ENCODE results near the gene NKRF.

NKRF gene

DNA sequence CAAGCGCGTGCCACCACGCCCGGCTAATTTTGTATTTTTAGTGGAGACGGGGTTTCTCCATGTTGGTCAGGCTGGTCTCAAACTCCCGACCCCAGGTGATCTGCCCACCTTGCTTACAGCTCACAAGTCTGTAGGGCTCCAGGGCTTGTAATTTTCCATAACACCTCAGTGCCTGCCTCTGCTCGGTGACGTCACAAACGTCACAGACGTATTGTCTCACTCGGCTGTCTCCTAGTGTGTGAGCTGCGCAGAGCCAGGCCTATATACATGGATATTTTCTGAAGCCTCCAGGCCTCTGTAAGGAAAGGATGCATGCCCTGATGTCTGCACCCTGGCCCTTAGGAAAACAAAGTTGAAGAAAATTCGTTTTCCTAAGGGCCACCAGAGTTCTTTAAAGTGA is 8.6 kb upstream of the NKRF start:
- DNase-seq (ENCODE audit: low spot score): no peak

DNA sequence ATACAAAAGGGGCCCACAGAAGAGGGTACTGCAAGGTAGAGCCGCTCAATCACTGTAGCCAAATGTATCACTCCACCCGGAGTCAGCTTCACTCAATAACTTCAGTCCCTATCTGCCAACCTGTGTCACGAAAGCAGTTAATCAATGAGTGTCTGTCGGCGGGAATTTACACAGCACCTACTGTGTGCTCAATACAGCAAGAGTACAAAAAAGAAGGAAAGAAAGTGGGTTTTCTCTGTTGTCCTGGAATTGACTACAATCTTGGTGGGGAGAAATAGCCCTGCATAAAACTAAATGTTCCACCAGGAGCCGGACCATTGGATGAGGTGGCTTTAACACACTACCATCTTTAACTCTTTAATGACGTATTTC is 780 bp upstream of the NKRF start:
- DNase-seq (ENCODE audit: low spot score): no peak

DNA sequence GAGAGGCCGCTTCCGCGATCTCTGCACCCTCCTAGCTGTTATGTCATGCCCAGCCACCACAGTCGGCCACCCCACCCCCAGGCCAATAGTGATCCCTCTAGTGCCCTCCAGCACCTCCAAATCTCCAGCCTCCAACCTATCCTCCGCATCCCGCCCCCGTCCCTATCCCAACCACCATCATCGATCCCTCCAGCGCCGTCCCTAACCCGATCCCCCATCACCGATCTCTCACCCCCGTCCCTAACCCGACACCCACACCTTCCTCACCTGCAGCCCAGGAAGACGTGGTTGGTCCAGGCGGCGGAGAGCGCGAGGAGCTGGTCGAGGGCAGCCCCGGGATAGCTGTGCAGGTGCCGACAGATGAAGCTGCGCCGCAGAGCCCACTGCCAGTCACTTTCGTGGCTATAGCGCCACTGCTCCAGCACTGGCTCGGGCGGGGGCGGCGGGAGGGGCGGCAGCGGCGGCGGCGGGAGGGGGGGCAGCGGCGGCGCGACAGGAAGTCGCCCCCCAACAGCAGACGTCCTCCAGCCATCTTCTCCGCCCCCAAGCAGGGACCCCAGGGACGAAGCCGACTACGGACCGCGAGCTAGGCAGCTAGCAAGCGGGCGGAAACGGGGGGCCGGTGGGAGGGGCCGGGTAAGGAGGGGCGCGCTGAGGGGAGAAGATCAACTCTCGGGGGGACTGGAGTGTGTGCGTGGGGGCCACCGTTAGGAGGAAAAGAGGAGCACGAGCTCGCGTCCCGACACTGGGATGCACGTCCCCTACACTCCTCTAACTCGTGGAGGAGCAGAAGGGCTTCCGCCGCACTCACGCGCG is 552 bp downstream of the NKRF start:
- peak; percentile 35 for DNase-seq (ENCODE audit: low spot score)

DNA sequence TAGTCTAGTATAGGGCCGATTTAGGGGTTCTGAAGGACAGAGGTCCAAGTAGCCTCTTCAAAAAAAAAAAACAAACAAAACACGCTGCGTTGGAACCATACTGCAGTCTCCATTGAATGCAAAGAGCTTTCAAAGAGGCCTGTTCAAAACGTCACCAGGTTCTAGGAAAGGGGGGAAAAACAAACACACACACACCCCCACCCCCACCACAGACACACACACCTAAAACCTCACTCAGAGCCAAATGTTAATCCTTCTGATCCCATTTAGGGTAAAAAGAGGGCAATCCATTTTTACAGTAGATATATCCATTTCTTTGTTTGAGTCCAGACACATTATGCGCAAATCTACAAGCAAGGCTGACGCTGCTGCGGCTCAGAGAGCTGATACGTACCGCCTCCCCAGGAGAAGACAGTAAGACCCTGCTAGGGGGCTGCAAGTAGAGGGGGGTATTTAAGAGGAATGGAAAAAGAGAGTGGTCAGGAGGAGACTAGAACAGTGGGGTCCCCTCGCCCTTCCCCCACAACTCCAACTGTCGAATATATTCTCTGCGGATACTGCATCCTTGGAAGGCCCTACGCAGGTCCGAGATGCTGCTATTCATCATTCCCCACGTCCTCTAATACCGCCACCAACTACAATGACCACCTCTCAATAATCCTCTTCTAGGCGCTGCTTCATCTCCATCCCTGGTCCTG is 1.3 kb downstream of the NKRF start:
- DNase-seq (ENCODE audit: low spot score): no peak

GRCh38 chrX:119602701-119603255 is 3.4 kb downstream of the NKRF start:
- DNase-seq (ENCODE audit: low spot score): no peak

DNA sequence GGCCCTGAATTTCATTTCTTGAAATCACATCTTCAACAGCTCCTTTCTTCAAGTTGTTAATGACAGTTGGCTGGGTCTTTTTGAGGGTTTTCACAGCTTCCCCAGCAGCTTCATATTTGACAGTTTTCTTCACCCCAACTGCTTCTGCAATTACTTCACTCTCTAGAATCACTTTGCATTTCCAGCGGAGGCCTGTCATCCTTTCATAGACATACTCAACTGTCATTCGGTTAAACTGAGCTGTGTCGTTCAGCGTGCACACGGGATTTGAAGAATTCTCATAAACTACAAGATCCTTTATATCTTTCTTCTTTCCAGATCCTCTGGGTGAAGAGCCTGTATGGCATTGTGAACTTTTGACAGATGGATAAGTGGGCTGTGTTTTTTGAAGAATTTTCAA is 16.4 kb downstream of the NKRF start:
- DNase-seq (ENCODE audit: low spot score): no peak

DNA sequence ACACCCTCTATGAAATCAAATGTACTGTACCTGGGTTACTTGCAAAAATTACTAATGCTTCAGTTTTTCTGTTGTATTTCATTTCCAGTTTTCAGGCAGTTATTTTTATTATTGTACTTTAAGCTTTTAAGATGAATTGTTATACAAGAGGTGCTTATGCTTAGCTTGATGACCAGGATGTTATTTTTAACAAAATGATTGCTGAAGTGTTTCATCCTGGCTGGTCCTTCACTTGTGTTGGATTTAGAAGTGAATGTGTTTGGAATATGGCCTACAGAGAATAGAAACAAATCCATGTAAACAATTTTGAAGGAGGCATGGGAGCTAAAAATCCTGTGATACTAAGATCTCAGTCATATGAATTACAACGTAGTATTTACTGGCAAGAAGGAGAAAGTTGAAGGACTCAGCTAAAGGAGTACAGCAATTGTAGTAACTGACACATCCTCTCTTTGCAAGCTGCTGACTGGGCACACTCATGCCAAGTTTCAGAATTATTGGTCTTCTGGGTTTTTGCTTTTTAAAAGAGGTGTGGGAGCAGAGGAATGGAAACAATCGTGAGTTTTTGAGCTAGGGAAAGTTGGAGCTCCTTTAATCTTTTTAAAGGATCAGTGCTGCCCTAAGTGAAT is 22.7 kb downstream of the NKRF start:
- no peak for DNase-seq (ENCODE audit: low spot score)

GRCh38 chrX:119579414-119579813 is 26.8 kb downstream of the NKRF start:
- DNase-seq (ENCODE audit: low spot score): no peak

DNA sequence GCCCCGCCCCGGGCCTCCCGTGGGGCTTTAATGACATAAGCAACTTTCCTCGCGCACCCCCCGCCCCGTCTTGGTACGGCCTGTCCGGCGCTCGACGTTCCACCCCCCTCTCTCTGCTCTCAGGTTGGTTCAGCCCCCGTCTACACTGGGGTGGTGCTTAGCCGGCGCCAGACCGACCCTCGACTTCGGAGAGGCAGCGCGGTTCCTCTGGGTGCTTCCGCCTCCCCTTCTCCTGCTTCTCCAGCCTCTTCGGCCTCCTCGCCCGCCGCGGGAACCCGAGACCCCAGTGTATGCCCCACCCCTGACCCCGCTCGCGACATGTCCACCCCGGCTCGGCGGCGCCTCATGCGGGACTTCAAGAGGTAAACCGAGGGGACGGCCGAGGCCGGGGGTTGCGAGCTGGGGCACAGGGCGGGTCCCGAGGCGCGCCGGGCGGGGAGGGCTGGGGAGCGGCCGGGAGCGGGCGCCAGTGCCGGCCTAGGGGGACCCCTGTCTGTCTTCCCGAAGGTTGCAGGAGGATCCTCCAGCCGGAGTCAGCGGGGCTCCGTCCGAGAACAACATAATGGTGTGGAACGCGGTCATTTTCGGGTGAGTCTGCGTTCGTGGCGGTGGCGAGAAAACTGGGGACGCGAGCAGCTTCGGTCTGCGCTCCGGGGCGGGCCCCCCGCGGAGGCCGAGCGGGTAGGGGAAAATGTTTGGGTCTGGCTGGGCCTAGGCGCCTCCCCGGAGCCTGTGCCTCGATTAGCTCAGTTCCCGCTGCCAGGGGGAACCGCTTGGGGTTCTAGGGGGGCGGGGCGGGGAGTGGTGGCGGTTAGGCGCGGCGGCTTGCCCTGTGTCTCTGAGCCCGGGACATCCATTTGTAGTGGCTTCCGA is 31.6 kb downstream of the NKRF start, which contains the start of gene UBE2A:
UBE2A (plus strand) TSS at position 170 of the 873 bp plus-strand sequence; CDS start at position 319, 149 bp downstream.
- DNase-seq (ENCODE audit: low spot score): peak; percentile 93

GRCh38 chrX:119573840-119574393 is 32.3 kb downstream of the NKRF start:
- peak; percentile 46 for DNase-seq (ENCODE audit: low spot score)

DNA sequence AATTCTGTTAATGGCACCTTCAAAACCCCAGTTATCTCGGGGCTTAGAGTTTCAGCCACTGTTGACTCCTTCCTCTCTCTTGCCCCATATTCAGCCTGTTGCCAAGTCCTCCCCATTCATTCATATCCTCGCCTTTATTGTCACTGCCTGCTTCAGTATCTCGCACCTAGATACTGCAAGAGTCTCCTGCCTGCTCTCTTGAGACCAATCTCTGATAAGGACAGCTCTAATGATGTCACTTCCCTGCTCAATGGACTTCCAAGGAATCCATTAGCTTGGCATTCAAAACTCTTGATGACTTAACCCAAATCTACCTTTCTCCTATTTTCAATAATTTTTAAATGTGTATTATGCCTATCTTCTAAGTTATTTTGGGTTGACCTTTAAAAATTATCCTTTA is 33.0 kb downstream of the NKRF start:
- no peak for DNase-seq (ENCODE audit: low spot score)

DNA sequence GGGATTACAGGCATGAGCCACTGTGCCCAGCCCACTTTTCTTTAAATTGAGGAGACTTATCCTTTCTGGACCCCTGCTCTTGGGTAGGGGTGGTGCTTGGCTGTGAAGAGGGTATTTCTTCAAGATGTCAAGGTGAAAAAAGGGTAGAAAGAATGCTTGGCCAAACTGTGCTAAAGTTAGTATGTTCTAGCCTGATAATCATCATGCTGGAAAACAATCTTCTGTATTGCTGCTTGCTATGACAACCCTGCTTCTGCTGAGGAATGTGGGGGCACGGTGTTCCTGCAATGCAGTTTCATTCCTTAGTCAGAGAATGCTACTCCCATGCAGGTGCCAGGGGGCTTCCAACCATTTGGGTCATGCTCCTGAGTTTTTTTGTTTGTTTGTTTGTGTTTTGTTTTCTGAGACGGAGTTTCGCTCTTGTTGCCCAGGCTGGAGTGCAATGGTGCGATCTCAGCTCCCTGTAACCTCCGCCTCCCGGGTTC is 35.8 kb downstream of the NKRF start:
- DNase-seq (ENCODE audit: low spot score): no peak

GRCh38 chrX:119565107-119565663 is 41.0 kb downstream of the NKRF start, which contains the start of gene STEEP1:
TSS of gene STEEP1 (minus strand) at chrX:119565409. CDS start at chrX:119565355, 54 bp downstream.
- DNase-seq (ENCODE audit: low spot score): peak; percentile 91

- no peak for DNase-seq (ENCODE audit: low spot score)
Measured at GRCh38 chrX:119552508-119552907, 53.7 kb downstream of the NKRF start.

- DNase-seq (ENCODE audit: low spot score): no peak
Measured at GRCh38 chrX:119549327-119550016, 56.8 kb downstream of the NKRF start.

DNA sequence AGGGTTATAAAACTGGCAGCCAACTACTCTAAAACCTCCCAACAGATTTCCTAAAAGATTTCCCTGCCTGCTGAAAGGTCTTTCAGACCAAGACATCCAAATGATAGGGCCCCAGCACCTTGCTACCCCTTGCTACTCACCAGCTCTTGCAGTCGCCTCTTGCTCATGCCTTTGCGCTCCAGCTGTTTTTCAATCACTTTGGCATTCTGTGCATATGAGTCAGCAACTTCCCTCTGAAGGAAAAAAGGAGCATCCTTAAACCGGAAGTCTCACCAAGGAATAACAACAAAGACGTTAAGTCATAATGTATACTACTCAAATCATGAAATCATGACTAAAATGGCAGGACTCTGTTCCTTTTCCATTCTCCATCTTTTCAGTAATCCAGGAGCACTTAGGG is 65.0 kb downstream of the NKRF start:
- DNase-seq (ENCODE audit: low spot score): peak; percentile 44

GRCh38 chrX:119539872-119540271 is 66.4 kb downstream of the NKRF start:
- no peak for DNase-seq (ENCODE audit: low spot score)
